Hematopoietic multipotent progenitor cell (in vitro differentiated cells): ENCODE measurements around the gene TPRA1. TPM values are rescaled to one million over a fixed set of nuclear protein-coding genes. Genes with fewer than 3 reads are reported as not detected.

Experiments used
- DNase-seq, 3 donors: peaks; one replicate each; pipeline ENCODE4 v3.0.0-alpha.2; 2011 to 2015; ENCODE audit warnings: low read depth in 2 of 3, low spot score in 2 of 3
- total RNA-seq: library from RNA; depleted of rRNA; stranded (reverse); fragments of >200 nt; gene quantifications from one replicate; pipeline ENCODE4 v1.2.3, GENCODE V29; 2012

Gene TPRA1
- total RNA-seq, 1 donor: 54.1 TPM

DNA sequence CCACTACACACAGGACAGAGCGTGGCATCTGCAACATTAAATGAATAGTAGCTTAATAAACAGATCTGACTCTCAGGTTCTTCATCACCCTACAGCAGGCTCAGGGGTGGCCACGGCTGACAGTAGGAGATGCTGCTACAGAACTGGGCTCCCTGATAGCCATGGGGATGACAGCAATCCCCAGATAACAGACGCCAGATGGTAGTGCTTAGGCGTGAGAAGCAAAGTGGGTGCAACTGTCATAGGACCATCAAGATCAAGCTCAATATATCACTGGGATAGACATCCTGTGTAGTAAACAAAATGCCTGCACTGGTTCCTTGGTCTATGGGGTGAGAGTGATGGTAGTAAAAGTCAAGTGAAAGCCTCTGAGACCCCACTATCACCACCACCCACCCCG is 2.6 kb upstream of the TPRA1 start:
- DNase-seq: no peak

DNA sequence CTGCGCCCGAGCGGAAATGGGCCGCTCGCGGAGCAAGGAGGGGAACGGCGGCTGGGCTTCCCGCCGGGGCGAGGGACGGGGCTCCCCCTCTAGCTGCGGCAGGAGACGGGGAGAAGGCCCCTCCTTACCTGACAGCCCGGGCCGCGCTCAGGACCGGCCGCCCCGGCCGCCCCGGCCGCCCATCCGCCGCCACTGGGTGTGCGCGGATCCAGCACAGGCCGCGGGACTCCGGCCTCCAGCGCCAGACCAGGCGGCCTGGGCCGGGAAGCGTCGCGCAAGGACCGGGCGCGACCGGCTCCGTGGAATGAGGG is 296 bp downstream of the TPRA1 start:
- DNase-seq: peak in 1 of 3 donors; percentile 9

DNA sequence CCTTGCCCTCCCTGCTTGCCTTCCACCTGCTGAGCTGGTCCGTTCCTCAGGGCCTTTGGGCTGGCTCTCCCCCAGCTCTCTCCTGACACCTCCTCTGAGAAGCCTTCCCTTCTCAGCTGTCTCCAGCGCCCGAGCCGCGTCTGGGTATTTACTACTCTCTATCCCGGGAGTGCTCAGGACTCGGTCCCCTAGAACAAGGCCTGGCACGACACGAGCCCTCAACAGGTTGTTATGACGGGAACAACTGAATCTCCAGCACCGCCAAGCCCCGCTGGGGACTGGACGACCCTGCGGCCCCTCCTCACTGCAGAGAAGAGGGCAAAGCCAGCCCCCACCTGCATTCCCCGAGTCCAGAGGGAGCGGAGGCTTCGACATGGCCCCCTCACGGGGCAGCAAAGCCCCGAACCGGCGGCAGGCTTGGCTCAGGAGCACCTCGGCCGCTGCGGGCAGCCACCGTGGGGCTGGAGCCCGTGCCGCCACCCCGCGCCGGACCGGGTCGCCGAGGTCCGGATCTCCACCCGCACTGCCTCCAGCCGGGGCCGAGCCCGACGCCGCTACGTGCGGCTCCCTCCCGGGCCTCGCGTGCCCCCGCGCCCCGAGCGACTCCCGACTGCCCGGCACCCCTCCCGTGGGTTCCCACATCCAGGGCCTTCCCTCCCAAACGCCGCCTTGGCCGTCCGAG is 792 bp downstream of the TPRA1 start:
- no peak for DNase-seq

DNA sequence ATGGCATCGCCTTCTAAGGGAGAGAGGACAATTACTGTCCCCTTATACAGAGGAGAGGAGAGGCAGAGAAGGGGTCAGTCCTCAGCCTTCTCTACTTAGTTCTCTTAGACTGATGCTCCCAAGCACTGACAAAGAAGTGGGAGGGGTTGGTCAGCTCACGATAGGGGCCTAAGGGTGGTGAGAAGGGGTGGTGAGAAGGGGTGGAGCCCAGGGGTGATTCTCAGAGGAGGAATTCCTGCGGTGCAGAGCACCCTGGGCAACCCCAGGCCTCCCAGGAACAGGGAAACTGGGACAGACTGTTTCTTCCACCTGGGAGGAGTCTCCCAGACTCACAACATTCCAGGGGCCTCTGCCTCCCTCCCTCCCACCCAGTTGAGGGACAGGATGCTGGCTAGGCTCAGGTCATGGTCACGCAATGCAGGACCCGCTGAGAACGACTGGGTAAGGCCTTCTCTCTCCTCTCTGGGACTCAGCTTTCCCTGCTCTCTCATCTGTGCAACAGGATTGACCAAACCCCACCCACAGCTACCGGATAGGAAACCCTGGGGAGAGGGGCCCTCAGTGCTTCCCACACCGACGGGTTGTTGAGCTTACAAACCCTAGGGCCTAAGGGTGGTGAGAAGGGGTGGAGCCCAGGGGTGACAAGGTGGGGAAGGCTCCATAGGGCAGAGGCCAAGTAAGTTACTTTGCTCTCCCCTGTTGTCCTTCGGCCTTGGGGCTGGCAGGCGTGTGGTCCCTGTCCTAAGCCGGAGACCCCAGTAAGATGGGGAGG is 1.5 kb downstream of the TPRA1 start:
- no peak for DNase-seq

DNA sequence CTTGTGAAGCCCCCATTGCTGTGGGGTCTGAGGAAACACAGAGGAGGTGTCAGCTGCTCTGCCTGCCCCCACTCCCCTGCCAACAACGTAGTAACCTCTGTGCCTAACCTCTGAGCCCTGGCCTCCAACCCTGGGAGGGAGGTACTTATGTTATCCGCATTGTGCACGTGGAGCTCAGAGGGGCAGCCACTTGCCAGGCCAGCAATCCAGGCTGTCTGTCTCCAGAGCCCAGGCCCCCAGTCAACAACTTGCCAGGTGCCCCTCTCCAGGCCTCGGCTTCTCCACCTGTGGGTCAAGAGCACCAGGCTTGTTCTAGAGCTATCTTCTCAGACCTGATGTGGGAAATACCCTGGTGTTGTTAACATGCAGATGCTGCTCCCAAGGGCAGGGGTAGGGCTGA is 2.7 kb downstream of the TPRA1 start:
- DNase-seq: no peak

DNA sequence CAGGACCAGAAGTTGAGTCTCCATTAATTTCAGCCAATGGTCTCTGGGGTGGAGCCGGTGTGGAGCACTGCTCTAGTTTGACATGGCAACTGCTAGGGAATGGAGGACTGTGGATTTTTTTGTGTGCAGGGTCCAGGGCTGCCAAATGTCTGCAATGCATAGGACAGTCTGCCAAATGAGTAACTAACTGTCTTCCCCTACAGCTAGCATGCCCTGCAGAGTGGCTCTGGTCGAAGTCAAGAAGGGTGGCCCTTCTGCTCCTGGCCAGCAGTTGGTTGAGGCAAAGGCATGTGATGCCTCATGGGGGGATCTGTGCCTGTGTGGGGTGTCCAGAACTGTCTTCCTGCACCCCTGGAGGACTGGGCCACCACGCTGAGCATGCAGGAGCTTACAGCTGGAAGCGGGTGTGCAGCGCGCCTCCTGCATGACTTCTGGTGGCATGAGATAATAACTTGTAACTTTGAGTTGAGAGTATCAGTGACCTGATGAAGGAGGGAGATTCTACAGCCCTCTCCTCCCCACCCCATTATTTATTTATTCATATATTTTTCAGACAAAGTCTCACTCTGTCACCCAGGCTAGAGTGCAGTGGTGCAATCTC is 4.6 kb downstream of the TPRA1 start:
- no peak for DNase-seq

DNA sequence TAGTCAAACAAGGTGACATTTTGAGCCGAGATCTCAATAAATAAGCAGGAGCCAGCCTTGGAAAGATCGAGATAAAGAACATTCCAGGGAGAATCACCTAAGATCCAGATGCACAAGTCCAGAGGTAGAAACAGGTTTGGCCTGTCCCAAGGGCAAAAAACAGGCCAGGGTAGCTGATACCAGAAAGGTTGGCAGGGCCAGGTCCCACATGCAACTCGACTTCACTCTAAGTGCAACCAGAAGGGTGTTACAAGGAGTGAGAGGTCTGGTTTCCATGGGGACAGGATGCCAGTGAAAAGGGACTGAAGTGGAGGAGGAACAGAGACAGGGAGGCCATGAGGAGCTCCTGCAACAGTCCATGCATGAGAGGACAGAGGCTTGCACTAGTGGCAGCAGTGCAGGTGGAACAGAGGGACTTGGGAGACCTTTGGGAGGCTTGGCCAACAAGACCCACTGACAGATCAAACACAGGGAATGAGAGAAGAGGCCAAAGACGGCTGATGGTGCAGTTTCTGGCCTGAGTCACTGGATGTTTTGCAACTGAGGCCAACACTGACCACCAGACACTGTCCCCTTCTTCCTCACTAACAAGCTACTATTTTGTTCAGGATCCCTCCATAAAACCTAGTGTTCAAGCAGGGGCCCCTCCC is 5.2 kb downstream of the TPRA1 start:
- no peak for DNase-seq

DNA sequence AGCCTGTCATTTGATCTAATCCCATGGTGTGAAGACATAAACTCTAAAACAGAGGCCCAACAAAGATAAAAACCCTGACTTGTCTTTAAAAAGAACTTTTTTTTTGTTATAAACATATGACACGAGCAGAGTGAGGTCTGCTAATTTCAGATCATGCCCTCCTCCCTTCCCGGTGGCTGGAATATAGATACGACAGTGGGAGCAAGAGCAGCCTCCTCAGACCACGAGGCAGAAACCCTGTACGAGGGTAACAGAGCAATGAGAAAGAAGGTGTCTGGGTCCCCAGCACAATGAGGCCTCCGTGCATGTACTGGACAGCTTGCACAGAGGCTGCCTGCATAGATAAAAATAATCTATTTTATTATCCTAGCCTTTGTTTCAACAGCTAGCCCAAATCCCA is 5.8 kb downstream of the TPRA1 start:
- DNase-seq: no peak

DNA sequence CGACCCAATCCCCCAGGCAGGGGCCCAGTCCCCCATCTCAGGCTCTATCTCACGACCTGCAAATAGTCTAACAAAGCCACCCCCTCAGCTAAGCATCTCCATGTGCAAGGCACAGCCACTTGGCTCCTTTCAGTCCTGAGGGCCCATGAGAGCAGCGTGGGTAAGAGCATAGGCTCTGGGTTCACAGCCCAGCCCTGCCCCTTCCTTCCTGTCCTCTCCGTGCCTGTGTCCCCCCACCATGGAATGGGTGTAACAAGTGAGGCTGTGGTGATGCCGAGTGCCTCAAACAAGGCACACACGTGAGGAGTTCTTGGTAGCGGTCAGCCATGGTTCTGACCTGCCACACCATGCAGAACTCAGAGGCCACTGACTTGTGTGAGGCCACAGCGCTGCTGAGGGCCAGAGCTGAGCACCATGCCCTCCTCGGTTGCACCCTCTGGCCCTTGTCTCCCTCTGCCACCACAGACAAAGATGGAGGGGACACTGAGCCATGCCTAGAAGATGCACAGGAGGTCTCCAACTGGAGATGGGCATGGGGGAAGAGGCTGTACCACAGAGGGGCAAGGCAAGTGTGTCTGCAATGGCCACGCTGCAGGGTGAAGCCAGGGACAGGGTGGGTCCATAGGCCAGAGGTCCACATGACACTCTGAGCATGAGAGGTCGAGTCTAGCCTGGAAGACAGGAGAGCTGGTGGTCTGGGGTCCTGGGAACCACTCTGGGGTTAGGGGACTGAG is 10.0 kb downstream of the TPRA1 start:
- DNase-seq: no peak

DNA sequence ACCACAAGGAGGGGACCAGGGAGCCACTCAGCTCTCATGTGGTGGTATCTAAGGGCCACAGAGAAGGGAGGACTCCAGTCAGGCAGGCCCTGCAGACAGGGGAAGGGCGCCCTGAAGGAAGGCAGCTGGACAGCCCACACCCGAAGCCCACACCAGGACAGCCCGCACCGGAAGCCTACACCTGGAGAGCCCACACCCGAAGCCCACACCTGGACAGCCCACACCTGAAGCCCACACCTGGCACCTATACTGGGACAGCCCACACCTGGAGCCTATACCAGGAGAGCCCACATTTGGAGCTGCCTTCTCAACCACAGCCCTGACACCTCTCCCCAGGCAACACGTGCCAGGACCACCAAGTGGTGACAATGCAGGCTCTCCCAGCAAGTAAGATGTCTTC is 11.7 kb downstream of the TPRA1 start:
- no peak for DNase-seq

DNA sequence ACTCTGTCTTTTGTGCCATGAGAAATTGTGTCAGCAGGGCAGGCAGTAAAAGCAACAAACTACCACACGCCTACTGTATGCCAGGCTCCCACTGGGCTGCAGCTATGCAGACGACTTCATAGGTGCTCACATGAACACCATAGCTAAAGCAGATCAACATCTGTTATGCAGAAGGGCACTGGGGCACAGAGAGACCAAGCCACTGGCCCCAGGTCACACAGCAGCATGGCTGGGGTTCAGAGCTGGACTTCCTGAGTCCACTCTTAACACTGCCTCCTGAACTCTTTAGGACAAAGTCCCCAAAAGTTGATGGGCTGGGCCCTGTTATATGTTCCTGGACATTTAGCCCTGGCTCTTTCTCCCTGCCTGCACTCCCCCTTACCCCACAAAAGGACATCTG is 12.4 kb downstream of the TPRA1 start:
- no peak for DNase-seq

DNA sequence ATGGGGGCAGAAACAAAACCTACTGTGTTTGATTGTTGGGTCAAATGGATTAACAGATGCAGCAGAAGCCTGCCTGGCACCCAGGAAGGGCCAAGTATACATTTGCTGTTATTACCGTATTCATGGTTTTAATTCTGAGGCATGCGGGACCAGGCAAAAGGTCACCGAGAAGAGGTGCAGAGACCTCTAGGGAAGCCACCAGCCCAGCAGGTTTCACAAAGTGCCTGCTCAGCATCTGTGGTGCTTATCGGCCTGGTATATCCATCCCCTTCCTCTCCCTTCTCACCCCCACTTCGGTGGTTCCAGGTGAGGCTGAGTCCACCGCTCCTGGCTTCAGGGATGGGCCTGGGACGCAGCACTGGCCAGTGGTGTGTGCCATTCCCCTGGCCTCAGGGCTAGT is 13.1 kb downstream of the TPRA1 start:
- no peak for DNase-seq

DNA sequence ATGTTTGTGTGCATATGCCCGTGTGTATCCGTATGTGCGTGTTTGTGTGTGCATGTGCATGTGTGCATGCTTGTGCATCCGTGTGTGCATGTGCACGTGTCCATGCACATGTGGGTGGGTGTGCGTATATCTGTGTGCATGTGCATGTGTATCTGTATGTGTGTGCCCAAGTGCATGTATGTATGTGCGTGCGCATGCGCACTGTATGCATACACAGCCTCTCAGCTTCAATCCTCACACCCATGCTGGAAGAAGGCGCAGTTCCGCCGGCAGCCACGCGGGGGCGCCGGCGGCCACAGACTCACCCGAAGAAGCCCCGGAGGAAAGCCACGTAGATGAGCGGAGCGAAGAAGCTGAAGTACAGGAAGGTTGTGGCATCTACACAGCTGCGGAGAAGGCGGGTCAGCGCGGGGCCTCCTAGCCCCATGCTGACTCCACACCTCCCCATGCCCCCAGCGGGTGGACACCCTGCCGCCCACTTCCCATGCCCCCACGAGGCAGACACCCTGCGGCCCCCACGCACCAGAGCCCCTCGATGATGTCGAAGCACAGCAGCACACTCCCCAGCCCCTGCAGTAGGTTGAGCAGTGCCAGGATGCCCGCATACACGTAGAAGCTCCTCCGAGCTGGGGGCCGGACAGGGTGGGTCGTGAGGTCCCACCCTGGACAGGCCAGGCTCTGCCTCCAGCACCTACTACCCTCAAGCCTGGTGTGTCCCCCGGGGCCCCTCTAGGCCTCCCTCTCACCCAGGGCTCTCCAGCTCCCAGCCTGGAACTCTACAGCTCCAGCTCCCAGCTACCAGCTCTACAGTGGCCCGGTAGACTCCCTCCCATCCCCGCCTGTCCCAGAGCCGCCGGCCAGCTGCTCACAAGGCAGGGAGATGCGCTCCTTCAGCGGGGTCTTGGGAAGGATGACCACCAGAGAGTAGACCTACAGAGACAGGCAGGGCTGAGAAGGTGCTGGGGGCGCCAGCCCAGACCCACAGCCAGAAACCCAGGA is 15.4 kb downstream of the TPRA1 start:
- DNase-seq: peak; percentile 84 to 92 (median 85)

DNA sequence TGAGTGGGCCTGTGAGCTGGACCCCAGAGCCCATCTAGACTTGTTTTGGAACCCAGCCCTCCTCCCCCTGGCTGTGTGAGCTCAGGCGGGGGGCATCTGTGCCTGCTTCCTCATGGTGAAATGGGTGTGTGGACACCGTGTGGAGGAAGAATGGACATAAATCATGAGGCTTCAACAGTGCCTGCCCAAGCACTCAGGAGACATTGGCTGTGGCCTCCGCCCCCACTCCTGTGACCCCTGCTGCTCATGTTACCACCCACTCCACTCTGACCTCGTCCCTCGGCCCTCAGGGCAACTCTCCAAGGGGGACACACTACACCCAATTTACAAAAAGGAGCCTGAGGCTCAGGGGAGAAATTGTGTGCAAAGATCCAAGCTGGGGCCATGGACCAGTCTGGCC is 16.6 kb downstream of the TPRA1 start:
- no peak for DNase-seq

DNA sequence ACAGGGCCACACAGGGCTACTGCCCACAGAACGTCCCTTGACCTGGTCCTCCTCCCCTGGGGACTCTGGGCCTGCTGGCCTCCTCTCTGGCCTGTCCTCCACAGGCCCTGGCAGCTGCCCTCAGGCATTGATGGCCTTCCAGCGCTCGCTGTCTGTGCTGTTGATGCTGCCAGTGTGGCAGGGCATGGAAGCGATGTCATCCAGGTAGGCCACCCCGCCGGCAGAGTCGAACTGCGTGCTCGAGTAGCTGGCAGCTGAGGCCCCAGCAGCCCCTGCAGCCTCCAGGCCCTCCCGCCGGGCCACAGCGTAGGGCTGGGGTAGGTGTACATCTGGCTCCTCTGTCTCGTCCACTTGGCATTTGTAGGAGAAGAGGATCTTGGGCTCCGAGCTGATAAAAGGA is 17.1 kb downstream of the TPRA1 start:
- no peak for DNase-seq

DNA sequence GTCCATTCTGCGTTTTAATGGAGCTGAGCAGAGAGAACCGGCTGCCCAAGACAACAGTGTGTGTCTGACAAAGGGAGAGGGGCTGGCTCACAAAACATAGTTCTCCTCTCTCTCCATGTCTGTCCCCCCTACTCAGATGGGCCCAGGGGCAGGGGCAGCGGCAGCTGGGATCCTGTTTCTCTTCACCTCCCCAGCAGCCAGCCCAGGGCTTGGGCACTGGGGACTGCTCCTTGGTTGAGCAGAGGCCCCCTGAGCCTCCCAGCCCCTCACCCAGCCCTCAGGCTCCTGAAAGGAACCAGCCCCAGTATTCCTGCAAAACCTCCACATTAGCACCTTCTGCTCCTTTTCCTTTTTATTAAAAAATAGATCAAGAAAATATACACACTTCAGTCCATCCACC is 17.8 kb downstream of the TPRA1 start:
- DNase-seq: no peak

DNA sequence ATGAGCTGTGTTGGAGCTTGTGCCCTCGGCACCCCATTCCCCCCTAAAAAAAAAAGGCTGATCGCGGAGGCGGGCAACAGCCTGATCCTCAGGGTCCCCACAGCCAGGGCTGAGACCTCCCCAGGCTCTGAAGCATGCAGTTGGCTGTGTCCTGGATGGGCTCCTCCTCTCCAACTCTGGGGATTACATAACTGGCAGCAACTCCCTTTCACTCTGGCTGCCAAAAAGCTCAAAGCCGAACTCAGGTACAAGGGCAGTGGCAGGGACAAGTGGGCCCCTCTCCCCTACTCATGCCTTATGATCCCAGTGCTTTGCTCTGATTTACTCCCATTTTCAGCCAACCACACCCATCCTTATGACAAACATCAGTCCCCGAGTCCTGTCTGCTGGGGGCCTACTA is 18.3 kb downstream of the TPRA1 start:
- no peak for DNase-seq

DNA sequence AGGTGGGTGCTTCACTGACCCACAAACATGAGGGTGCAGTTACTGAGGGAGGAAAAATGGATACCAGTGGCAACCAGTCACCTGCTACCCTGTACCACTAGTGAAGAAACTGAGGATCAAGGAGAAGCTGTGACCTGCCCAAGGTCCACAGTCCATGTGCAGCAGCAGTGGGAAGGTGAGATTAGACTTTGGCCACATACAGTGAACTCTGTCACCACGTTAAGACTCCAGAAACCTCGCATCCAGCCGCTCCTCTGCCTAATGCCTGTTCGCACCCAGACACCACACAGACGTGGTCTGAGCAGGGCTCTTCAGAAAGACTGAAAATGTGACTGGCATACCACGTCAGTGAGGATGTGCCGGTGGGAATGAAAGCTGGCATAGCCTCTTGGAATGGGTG is 20.0 kb downstream of the TPRA1 start:
- no peak for DNase-seq

DNA sequence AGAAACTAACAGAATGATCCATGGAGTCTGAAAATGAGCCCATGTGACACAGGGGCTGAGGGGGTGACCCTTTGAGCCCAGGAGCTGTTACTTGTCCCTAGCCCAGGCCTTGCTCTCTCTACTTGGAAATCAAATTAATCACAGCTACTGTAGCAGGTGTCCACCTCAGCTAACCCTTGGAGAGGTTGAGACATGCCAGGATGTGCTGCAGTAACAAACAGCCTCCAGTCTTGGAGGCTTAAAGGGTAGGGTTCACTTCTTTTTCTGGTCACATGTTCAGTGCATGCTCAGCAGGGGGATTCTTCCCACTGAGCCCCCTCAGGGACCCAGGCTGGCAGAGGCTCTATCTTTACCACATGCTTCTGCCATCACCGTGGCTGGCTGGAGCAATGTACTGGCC is 21.4 kb downstream of the TPRA1 start:
- no peak for DNase-seq

DNA sequence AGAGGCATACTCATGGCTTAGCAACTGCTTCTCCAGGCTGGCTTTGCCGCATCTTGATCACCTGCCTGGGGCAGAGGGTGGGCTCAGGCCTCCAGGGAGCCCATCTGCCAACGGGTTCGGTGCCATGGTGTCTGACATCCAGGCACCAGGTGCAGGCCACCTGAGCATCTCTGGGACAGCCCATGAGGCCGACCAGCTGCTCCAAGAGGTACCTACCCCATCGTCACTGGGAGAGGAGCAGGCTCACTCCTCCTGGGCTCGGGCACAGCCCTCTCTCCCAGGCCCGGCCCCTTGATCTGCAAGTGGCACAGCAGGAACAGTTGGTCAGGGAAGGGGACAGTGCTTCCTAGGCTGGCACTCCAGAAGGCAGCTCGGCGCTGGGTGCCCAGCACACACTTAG is 21.9 kb downstream of the TPRA1 start:
- DNase-seq: no peak
